ENCODE data around the gene ZNF511.
"Not testable (repeated sequence)": the region's sequence is repeated elsewhere in the genome, so short reads cannot be mapped to it uniquely, and the experiment has no call there.

DNA sequence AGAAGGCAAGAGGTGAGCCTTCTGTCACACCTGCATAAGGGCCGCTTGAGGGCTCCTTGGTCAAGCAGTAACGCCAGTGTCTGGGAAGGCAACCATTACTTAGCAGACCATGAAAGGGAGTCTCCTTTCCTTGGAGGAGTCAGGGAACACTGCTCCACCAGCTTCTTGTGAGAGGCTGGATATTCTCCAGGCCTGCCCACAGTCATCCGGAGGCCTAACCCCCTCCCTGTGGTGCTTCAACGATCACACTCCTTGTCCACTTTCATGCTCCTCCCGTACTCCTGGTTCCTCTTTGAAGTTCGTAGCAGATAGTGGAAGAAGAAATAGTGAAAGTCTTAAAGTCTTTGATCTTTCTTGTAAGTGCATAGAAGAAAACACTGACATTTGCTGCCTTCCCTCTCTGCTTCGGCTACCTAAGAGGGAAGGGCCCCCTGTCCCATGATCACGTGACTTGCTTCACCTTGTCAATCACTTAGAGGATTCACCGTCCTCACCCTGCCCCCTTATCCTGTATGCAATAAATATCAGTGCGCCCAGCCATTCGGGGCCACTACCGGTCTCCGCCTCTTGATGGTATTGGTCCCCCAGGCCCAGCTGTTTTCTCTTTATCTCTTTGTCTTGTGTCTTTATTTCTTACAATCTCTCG lies 13.5 kb downstream of the ZNF511 start:
- TF ChIP-seq, protein P1, sequence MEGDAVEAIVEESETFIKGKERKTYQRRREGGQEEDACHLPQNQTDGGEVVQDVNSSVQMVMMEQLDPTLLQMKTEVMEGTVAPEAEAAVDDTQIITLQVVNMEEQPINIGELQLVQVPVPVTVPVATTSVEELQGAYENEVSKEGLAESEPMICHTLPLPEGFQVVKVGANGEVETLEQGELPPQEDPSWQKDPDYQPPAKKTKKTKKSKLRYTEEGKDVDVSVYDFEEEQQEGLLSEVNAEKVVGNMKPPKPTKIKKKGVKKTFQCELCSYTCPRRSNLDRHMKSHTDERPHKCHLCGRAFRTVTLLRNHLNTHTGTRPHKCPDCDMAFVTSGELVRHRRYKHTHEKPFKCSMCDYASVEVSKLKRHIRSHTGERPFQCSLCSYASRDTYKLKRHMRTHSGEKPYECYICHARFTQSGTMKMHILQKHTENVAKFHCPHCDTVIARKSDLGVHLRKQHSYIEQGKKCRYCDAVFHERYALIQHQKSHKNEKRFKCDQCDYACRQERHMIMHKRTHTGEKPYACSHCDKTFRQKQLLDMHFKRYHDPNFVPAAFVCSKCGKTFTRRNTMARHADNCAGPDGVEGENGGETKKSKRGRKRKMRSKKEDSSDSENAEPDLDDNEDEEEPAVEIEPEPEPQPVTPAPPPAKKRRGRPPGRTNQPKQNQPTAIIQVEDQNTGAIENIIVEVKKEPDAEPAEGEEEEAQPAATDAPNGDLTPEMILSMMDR (IDR thresholded peaks at IDR 0.05), result not testable (repeated sequence)
- TF ChIP-seq EZH2 (IDR thresholded peaks at IDR 0.05; ENCODE audit: borderline replicate concordance, insufficient read depth, low read depth, low read length, poor library complexity, severe bottlenecking), result not testable (repeated sequence)
